Measurements from ENCODE around the gene BBLN.
"Not testable (repeated sequence)": the region's sequence is repeated elsewhere in the genome, so short reads cannot be mapped to it uniquely, and the experiment has no call there.

Gene BBLN, protein sequence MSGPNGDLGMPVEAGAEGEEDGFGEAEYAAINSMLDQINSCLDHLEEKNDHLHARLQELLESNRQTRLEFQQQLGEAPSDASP

DNA sequence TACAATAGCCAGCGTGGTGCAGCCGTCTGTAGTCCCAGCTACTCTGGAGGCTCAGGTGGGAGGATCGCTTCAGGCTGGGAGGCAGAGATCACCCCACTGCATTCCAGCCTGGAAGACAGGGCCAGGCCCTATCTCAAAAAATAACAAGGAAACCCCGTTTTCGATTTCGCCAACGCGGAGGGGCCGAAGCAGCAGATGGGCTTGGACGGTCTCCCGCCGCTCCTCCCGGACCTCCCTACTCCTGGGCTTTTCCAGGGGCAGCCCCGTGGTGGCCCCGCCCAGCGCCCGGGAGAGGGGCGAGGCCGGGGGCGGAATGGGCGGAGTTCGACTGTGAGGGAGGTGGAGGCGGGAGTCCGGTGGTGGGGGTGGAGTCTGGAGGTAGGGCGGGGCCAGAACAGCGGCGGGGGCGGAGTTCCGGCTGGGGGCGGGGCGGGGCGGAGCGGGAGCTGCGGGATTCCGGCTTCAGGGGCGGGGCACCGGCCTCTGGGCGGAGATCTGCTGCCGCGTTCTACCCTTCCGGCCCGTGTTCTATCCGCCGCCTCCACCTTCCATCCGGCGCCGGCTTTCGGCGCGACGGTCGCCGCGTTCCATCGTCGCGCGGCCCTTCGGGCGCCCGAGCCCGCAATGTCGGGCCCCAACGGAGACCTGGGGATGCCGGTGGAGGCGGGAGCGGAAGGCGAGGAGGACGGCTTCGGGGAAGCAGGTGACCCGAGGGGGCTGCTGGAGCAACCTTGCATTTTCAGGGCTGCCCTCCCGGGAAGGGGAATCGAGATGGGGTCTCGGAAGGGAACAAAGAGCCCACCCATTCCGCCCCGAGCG, at the start of gene BBLN:
Gene BBLN, plus strand, starts transcription at position 482 of the 819 bp plus-strand sequence. Its CDS starts 143 bp downstream, at position 625.
- peak; percentile 91 for DNase-seq (ENCODE audit: low read depth)

DNA sequence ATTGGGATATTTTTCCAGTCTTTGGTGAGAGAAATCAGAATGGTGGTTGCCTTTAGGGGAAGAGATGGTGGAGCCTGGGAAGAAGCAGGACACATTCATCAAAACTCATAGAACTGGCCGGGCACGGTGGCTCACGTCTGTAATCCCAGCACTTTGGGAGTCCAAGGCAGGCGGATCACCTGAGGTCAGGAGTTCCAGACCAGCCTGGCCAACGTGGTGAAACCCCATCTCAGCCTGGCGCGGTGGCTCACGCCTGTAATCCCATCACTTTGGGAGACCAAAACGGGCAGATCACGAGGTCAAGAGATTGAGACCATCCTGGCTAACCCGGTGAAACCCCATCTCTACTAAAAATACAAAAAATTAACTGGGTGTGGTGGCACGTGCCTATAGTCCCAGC, 48.3 kb upstream of the BBLN start:
- DNase-seq (ENCODE audit: low read depth): not testable (repeated sequence)

DNA sequence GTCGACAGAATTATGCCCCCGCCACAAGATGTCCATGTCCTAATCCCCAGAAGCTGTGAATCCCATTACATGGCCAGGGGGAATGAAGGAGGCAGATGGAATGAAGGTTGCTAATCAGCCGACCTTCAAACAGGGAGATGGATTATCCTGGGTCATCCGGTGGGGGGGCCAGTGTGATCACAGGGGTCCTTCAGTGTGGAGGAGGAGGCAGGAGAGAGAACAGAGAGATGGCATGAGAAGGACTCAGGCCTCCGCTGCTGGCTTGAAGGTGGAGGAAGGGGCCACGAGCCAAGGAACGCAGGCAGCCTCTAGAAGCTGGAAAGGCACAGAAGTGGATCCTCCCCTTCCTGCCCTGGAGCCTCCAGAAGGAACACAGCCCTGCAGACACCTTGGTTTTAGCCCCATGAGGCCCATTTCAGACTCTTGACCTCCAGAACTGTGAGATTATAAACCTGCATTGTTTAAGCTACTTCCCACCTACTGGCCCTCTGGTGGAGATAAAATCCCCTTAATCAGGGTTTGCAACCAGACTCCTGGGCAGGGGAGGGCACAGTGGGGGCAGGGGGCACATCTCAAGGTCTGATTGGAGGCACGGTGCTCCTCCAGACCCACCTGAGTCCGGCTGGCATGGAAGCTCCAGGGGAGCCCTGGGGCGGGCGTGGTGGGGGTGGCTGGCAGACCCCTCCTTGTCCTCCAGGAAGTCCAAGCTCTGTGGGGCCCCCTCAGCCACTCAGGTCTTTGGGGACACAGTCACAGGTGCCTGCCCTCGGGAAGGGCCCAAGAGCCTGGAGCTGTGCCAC, 46.3 kb upstream of the BBLN start:
- no peak for DNase-seq (ENCODE audit: low read depth)

DNA sequence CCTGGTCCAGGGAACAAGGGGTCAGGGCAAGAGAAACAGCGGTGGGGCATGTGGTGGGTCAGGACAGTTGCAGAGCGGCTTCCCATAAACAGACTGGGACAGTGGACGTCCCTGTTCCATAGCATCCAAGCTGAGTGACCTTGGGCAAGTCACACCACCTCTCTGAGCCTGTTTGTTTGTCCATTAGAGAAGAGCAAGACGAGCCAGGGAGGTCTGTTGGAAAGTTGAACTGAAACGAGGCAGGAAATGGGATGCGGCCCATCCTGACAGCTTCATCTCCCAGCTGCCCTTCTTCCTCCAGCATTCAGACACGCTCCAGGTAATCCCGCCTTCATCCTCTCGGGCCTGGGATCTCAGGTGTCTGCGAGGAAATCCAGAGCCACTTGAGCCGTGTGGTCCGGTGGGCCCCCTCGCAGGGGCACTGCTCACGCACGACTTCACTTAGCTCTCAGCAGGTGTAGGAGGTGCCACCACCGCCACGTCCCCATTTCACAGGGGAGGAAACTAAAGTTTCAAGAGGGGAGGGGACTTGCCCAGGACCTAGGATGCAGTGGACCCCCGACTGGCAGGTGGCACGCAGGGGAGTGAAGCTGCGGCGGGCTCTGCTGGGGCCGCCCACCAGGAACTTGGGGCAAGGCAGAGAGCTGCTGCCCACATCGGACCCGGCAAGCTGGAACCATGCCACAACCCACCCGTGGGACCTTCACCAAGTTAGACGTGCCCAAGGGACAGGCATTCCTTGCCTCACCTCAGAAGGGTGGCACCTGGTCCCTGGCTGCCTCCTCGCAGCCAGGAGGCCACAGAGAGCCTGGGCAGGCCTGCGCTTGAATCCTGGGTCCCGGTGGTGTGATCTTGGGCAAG, 45.5 kb upstream of the BBLN start:
- DNase-seq (ENCODE audit: low read depth): no peak

DNA sequence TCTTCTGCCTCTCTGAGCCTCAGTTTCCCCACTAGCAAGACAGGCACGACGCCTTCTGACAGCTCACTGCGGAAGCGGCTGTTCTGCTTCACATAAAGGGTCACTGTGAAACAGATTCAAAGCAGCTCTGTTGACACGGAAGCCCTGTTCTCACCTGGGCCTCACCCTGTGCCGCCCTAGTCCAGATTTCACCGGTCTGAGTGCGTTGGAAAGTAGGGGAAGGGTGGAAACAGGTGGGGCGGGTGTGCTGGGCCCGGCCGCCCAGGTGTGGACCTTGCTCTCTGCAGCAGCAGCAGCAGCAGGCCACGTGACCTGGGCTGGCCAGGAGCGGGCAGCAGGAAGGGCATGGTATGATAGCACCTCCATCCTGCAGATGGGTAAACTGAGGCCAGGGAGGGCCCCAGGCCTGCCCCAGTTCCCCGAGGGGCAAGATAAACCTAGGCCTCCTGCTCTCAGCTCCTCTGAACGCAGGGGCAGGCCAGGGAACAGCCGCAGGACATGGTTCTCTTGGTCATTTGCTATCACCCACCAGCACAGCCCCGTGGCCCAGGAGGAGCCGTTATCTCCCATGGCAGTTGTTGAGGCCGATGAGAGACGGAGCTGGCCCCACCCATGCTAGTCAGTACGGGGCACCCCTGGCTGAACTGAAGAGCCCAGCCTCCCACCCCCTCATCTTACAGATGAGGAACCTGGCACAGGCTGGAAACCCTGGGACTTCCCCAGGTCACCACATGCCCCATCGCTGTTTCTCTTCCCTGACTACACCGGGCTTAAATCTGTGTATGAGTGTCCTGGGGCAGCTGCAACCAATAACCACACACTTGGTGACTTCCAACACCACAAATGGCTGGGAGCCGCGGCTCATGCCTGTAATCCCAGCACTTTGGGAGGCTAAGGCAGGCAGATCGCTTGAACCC, 44.6 kb upstream of the BBLN start:
- DNase-seq (ENCODE audit: low read depth): no peak

DNA sequence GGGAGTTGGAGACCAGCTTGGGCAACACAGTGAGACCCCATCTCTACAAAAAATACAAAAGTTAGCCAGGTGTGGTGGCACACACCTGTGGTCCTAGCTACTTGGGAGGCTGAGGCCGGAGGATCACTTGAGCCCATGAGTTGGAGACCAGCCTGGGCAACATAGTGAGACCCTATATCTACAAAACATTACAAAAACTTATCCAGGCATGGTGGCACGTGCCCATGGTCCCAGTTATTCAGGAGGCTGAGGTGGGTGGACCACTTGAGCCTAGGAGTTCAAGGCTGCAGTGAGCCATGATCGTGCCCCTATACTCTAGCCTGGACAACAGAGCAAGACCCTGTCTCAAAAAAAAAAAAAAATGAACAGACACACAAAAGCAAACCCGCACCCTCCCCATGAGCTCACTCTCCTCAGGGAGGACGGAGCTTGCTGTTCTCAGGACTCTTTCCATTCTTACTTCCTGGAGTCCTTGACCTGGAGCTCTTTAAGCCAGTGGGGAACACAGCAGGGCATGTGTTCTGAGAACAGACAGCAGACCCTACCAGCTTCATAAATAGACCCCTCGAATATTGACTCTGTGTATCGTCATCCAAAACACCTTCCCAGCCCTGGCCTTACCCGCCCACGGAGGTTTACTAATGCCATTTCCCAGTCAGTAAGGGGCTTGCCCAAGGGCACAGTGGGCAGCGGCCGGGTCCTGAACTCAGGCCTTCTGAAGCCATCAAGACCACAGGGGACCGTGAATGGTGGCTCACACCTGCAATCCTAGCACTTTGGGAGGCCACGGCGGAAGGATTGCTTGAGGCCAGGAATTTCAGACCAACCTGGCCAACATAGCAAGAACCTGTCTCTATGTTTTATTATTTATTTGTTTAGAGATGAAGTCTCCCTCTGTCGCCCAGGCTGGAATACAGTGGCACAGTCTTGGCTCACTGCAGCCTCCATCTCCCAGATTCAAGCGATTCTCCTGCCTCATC, 43.7 kb upstream of the BBLN start:
- no peak for DNase-seq (ENCODE audit: low read depth)

DNA sequence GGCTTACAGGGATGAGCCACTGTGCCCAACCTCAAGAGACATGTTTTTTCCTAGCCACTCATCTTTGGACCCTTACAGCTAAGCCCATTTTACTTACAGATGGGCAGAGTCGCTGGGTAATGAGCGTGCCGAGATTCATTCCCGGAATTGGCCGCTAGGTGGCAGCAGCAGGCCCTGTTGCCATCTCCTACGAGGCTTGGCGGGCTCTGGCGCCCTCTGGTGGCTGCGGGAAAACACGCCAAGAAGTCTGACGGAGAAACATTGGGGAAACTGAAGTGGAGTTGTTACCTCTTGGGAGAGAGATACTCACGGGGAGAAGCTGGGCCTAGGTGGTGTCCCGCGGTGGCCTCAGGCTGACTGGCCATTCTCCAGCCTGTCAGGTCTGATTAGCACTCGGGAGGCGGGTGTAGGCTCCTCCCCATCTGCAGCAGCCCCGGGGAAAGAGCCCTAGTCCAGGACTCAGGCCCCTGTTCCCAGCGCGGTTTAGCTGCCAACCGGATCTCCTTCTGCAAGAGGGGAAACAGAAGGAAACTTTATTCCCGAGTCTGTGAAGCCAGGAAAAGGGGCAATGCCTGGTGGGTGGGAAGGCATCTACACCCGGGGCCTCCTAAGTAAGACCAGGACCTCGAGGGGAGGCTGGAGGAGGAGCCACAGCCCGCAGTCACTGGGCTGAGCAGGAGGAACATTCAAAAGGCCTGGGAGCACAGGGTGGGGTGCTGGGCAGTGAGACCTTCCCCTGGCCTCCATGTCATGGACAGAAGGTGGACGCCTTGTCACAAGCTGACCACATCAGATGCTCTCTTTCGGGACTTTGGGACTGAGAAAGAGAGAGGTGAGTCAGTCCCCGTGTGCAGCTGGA, 42.2 kb upstream of the BBLN start:
- peak; percentile 96 for DNase-seq (ENCODE audit: low read depth)

DNA sequence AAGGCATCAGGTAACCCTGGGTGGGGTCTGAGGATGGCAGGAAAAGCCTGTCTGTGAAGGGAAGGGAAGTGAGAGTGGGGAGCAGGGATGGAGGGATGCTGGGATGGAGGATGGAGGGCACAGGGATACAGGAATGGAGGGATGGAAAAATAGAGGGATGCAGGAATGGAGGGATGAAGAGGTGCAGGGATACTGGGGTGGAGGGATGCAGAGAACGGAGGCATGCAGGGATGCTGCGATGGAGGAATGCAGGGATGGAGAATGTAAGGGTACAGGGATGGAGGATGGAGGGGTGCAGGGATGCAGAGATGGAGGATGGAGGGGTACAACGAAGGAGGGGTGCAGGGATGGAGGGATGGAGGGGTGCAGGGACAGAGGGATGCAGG, 41.6 kb upstream of the BBLN start:
- no peak for DNase-seq (ENCODE audit: low read depth)

DNA sequence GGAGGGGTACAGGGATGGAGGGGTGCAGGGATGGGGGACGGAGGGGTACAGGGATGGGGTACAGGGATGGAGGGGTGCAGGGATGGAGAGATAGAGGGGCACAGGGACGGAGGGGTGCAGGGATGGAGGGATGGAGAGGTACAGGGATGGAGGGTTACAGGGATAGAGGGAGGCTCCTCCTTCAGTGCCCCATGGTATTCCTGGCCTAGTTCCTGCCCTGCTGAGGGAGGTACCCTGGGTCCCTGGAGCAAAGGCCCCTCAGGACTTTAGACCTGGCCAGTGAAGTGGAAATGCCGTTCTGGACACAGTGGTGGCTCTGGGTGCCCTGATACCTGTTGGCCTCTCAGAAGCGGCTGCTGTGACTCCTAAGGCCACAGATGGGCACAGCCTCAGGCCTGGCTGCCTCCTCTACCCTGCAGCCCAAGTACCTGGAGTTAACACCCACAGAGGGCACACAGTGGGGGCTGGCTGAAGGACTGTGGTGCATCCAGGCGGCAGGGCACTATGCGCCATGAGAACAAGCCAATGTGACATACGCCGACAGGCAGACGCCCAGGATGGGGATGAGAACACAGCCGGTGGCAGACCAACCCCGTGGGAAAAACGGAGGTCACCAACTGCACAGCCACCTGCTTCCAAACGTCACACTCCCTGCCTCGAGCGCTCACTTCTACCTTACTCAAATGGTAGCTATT, 40.9 kb upstream of the BBLN start:
- DNase-seq (ENCODE audit: low read depth): no peak

DNA sequence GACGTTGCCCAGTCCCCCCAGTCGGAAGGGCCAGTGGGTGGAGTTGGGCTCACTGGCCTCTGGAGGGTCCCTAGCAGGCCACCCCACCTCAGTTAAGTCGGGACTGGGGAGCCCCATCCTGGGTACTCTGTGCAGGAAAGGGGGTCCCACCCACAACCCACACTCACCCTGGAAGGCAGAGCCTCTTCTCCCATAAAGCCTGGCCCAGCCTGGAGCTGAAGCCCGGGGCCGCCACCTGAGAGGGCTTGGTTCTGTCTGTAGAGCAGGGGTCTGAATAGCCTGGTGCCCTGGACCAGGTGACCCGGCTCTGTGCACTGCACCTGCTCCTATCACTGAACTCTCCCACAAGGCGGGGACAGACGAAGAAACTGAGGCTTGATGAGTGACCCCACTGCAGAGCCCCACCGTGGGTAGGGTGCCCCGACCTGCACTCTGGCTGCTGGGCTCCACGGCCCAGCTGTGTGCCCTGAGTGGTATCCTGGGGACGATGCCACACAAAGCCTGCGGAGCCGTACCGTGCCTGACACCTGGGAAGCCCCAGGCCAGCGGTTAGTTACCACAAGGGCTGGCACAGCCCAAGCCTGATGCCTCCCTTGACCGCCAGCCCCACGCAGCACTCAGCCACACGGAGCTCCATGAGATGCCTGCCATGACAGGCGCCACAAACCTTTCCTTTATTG, 39.9 kb upstream of the BBLN start:
- no peak for DNase-seq (ENCODE audit: low read depth)

DNA sequence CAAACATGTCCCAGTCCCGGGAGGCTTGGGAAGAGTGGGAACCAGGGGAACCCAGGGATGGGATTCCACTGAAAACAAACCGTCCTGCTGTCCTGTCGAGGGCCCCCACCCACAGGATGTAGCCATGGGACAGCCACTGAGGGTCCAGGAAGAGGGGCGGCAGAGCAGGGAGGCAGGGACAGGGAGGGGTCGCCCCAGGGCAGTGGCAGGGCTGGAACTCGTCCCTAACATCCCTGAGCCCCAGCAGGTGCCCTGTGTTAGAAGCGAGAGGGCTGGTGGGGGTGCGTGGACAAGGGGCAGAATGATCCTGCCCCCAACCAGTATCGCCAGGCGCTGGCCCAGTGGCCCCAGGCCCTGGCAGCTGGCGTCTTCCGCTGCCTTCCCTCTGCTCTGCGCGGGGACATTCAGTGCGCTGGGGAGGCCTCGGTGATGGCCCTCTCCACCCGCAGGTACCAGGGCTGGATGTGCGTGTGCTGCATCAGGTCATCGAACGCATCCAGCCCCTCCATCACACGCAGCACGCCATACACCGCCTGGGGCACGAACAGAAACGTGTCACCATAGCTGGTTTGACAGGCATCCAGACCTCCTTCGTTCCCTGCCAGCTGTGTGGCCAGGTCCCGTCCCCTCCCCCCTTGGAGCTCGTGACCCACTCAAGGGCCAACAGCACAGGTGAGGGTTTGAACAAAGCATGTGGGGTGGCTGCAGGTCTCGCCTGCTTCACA, 39.2 kb upstream of the BBLN start:
- DNase-seq (ENCODE audit: low read depth): no peak

DNA sequence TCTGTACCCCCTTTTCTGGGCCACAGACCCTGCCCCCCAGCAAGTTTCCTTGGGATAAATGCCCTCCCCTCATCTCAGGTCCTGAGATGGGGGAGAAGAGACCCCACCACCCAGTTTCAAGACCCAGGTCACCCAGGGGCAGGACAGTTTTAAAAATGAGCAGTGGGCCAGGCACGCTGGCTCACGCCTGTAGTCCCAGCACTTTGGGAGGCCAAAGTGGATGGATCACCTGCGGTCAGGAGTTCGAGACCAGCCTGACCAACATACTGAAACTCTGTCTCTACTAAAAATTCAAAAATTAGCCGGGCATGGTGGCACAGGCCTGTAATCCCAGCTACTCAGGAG, 38.6 kb upstream of the BBLN start:
- no peak for DNase-seq (ENCODE audit: low read depth)

DNA sequence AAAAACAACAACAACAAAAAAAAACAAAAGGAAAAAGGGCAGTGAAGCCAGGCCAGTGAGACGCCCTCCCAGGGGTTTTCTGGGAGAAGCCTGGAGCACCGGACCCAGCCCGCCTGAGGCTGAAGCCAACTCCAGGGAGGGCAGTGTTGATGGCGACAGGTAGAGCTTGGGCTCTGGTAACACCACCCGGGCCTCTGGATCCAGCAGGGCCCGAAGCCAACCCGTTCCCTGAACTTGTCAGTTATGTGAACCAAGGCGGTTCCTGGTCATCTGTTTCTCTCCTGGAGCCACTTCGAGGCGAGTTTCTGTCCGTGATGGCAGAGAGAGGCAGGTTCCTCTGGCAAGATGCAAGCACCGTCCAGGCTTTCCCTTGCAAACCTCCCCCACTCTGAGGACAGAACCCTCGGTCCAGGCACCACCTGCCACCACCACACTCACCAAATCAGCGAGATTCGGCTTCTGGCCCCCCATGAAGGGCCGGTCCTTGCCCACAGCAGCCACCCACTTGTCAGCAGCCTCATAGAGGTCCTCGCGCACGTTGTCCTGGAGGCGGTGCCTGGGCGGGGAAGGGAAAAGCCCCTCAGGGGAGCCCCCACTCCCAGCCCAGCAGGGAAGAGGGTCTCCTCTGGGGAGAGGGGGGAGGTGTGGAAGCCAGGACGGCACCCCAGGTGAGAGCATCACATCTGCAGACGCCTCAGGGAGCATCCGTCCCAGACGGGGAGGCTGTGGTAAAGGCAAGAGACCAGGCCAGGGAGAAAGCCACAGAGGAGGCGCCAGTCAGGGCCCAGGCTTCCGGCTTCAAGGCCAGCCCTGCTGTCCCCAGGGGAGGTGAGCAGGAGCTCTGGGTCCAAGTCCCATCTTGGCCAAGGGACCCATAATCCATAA, 37.9 kb upstream of the BBLN start:
- no peak for DNase-seq (ENCODE audit: low read depth)

DNA sequence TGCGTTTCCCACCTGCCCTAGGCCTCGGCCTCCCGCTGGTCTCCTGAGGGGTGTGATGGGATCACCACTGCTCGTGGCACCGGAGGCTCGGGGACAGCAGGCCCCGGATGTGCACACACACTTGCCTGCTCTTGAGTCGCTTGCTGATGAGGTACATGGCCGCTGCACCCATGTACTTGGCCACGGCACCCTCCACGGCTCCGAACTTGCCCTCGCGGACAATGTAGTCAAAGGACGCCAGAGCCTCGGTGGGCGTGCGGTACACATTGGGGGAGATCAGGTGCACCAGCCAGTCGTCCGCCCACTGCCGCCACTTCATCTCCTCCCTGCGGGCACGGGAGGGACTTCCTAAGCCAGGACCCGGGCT, 37.3 kb upstream of the BBLN start:
- no peak for DNase-seq (ENCODE audit: low read depth)

DNA sequence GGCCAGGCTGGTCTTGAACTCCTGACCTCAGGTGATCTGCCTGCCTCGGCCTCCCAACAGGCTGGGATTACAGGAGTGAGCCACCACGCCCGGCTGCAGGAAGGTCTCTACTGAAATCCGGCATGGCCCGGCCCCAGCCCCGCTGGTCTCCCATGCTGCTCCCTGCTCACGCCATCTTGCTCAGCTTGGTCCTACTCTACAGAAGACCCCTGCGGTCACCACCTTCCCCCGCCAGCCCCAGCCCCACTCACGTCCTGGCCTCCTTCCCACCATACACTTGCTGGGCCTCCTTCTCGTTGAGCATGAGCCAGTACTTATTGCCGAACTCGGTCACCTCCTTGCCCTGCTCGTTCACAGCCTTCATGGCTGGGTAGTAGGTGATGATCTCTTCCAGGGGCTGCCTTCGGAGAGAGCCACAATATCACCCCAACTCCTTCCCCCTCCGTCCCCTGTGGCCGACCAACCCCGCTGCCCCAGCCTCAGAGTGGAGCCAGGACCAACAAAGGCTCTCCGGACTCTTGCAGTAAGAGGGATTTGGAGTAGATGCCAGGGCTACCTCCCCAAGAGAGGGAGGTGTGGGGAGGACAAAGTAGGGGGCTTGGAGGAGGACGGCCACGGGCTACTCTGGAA, 36.5 kb upstream of the BBLN start:
- DNase-seq (ENCODE audit: low read depth): no peak

DNA sequence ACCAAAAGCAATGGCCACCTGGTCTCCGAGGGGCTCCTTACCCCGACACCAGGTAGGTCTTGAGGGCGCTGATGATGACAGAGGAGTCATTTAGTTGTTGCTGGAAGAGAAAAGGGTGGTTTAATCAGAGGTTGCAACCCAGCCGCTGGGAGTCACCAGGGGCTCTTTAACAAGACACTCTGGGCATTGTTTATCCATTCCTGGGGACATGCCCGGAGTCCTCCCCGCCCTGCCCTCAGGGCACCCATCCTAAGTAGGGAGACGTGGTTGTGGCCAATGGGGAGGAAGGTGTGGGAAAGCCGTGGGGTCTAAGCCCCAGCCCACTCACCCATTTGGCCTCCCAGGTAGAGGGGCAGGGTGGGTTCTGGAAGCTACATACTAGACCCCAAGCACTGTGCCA, 35.6 kb upstream of the BBLN start:
- DNase-seq (ENCODE audit: low read depth): no peak
